H9 (cell line): ENCODE measurements around the gene ITGA11. TPM values are rescaled to one million over a fixed set of nuclear protein-coding genes. Genes with fewer than 3 reads are reported as not detected.

Source experiments
- DNase-seq: peaks from one replicate; pipeline ENCODE4 v3.0.0-alpha.2; 2017
- H2AFZ ChIP-seq: one replicate; pipeline ENCODE4 v1.6.1; 2013; ENCODE audit warnings: mild to moderate bottlenecking, low read length, control low read depth, moderate library complexity
- H2AK5ac ChIP-seq: 2 replicates; pipeline ENCODE4 v1.6.1; 2013; ENCODE audit warnings: low read length, control low read depth, mixed read lengths; ENCODE audit not compliant: insufficient read length
- H2BK120ac ChIP-seq: one replicate; pipeline ENCODE4 v1.6.1; 2013; ENCODE audit warnings: low read depth, mild to moderate bottlenecking, low read length, control low read depth, inconsistent platforms; ENCODE audit not compliant: poor library complexity, severe bottlenecking
- H2BK12ac ChIP-seq: 2 replicates; pipeline ENCODE4 v1.6.1; 2013; ENCODE audit warnings: low read length, control low read depth, mixed read lengths, low read depth; ENCODE audit not compliant: insufficient read length
- H2BK15ac ChIP-seq: 2 replicates; pipeline ENCODE4 v1.6.1; 2013; ENCODE audit warnings: low read depth, low read length, control low read depth
- H2BK20ac ChIP-seq: one replicate; pipeline ENCODE4 v1.6.1; 2013; ENCODE audit warnings: low read depth, mild to moderate bottlenecking, low read length, control low read depth, inconsistent platforms; ENCODE audit not compliant: poor library complexity, severe bottlenecking
- H2BK5ac ChIP-seq: 2 replicates; pipeline ENCODE4 v1.6.1; 2013; ENCODE audit warnings: low read length, control low read depth, mixed read lengths; ENCODE audit not compliant: insufficient read length
- H3K14ac ChIP-seq: 2 replicates; pipeline ENCODE4 v1.6.1; 2013; ENCODE audit warnings: low read length, control low read depth; ENCODE audit not compliant: insufficient read depth
- H3K18ac ChIP-seq: 2 replicates; pipeline ENCODE4 v1.6.1; 2013; ENCODE audit warnings: low read depth, mild to moderate bottlenecking, mixed read lengths, low read length, control low read depth; ENCODE audit not compliant: insufficient read length
- H3K23ac ChIP-seq: 2 replicates; pipeline ENCODE4 v1.6.1; 2013; ENCODE audit warnings: low read length, control low read depth, mixed read lengths, low read depth; ENCODE audit not compliant: insufficient read length
- H3K23me2 ChIP-seq: 2 replicates; pipeline ENCODE4 v1.6.1; 2013; ENCODE audit warnings: low read depth, mild to moderate bottlenecking, mixed read lengths, low read length, control low read depth; ENCODE audit not compliant: insufficient read length, poor library complexity, severe bottlenecking
- H3K27ac ChIP-seq: 2 replicates; pipeline ENCODE4 v1.5.1; 2013; ENCODE audit warnings: low read length, control low read depth, mixed read lengths, low read depth; ENCODE audit not compliant: insufficient read length
- H3K27me3 ChIP-seq: 2 replicates; pipeline ENCODE4 v1.6.1; 2013; ENCODE audit warnings: low read length, control low read depth, inconsistent platforms; ENCODE audit not compliant: insufficient read depth
- H3K4ac ChIP-seq: 2 replicates; pipeline ENCODE4 v1.6.1; 2013; ENCODE audit warnings: low read depth, mild to moderate bottlenecking, control low read depth, inconsistent platforms, low read length, moderate library complexity
- H3K4me1 ChIP-seq: 2 replicates; pipeline ENCODE4 v1.6.1; 2013; ENCODE audit warnings: low read length, control low read depth, inconsistent platforms; ENCODE audit not compliant: insufficient read depth
- H3K4me2 ChIP-seq: 2 replicates; pipeline ENCODE4 v1.6.1; 2013; ENCODE audit warnings: low read length, control low read depth, mixed read lengths; ENCODE audit not compliant: insufficient read length, insufficient read depth
- H3K56ac ChIP-seq: 2 replicates; pipeline ENCODE4 v1.6.1; 2013; ENCODE audit warnings: low read depth, mild to moderate bottlenecking, mixed read lengths, low read length, control low read depth; ENCODE audit not compliant: insufficient read length
- H3K79me1 ChIP-seq: 2 replicates; pipeline ENCODE4 v1.6.1; 2013; ENCODE audit warnings: low read depth, mild to moderate bottlenecking, moderate library complexity, low read length, control low read depth, inconsistent platforms; ENCODE audit not compliant: insufficient read depth, poor library complexity, severe bottlenecking
- H3K79me2 ChIP-seq: 2 replicates; pipeline ENCODE4 v1.6.1; 2013; ENCODE audit warnings: low read length, control low read depth, inconsistent platforms; ENCODE audit not compliant: insufficient read depth
- H3K9ac ChIP-seq: 2 replicates; pipeline ENCODE4 v1.6.1; 2013; ENCODE audit warnings: low read length, control low read depth, mixed read lengths; ENCODE audit not compliant: insufficient read length; ENCODE audit errors: extremely low read depth
- H3K9me3 ChIP-seq: one replicate; pipeline ENCODE4 v1.6.1; 2013; ENCODE audit warnings: low read depth, low read length, inconsistent platforms; ENCODE audit not compliant: control insufficient read depth
- H3T11ph ChIP-seq: one replicate; pipeline ENCODE4 v1.6.1; 2013; ENCODE audit warnings: mild to moderate bottlenecking, low read length, control low read depth, inconsistent platforms
- H4K20me1 ChIP-seq: one replicate; pipeline ENCODE4 v1.6.1; 2013; ENCODE audit not compliant: control insufficient read depth, insufficient read length, insufficient read depth
- H4K5ac ChIP-seq: 2 replicates; pipeline ENCODE4 v1.6.1; 2013; ENCODE audit warnings: low read depth, mild to moderate bottlenecking, mixed read lengths, low read length, control low read depth; ENCODE audit not compliant: insufficient read length
- H4K8ac ChIP-seq: replicated peaks from 2 replicates; pipeline ENCODE4 v1.6.1; 2013; ENCODE audit warnings: low read length, control low read depth, mixed read lengths, low read depth; ENCODE audit not compliant: insufficient read length
- H4K91ac ChIP-seq: 2 replicates; pipeline ENCODE4 v1.6.1; 2013; ENCODE audit warnings: low read depth, mild to moderate bottlenecking, moderate library complexity, mixed read lengths, low read length, control low read depth; ENCODE audit not compliant: insufficient read length
- H3K27ac Mint-ChIP-seq, 3 experiments: 2 replicates in 2 of 3; 3 replicates in 1 of 3; pipeline ENCODE4 v1.8.0; 2020 to 2021; ENCODE audit warnings: mixed read lengths in 3 of 3, mild to moderate bottlenecking in 1 of 3, moderate library complexity in 1 of 3
- H3K27me3 Mint-ChIP-seq: 2 replicates; pipeline ENCODE4 v1.8.0; 2021; ENCODE audit warnings: low read depth, mild to moderate bottlenecking, moderate library complexity, mixed read lengths
- H3K36me3 Mint-ChIP-seq, 3 experiments: 2 replicates in 2 of 3; 3 replicates in 1 of 3; pipeline ENCODE4 v1.8.0; 2020 to 2021; ENCODE audit warnings: low read depth in 3 of 3, mixed read lengths in 3 of 3; ENCODE audit not compliant: insufficient read depth in 1 of 3
- H3K4me1 Mint-ChIP-seq, 2 experiments: 2 replicates each; pipeline ENCODE4 v1.8.0; 2020; ENCODE audit warnings: mixed read lengths in 2 of 2
- H3K4me3 Mint-ChIP-seq, 2 experiments: 2 replicates in 1 of 2; 3 replicates in 1 of 2; pipeline ENCODE4 v1.8.0; 2020 to 2021; ENCODE audit warnings: mild to moderate bottlenecking in 2 of 2, mixed read lengths in 2 of 2, moderate library complexity in 1 of 2
- H3K9me3 Mint-ChIP-seq, 2 experiments: 2 replicates in 1 of 2; 3 replicates in 1 of 2; pipeline ENCODE4 v1.8.0; 2020; ENCODE audit warnings: mild to moderate bottlenecking in 2 of 2, mixed read lengths in 2 of 2, moderate library complexity in 1 of 2
- WGBS: extraction: QIAGEN DNeasy Blood & Tissue Kit; methylation state at CpG from one replicate; pipeline ENCODE4 v1.1.7; 2013; ENCODE audit warnings: missing lambda C conversion rate, low lambda C conversion rate, mixed read lengths; ENCODE audit not compliant: insufficient read length; ENCODE audit errors: extremely low coverage; 5-methylcytosine and 5-hydroxymethylcytosine counted together
- total RNA-seq: library from RNA; stranded (reverse); gene quantifications from 2 replicates; pipeline ENCODE4 v1.2.1, GENCODE V29; 2021
- TF ChIP-seq, protein P1 (sequence below): fragments of 200-600 bp; sonication (generic); conservative IDR thresholded peaks from 3 replicates; pipeline ENCODE4 v1.8.0; 2021; ENCODE audit warnings: antibody characterized with exemption, mild to moderate bottlenecking

ITGA11 gene
- total RNA-seq, 1 experiment from 2014 or later: 0.07 TPM

DNA sequence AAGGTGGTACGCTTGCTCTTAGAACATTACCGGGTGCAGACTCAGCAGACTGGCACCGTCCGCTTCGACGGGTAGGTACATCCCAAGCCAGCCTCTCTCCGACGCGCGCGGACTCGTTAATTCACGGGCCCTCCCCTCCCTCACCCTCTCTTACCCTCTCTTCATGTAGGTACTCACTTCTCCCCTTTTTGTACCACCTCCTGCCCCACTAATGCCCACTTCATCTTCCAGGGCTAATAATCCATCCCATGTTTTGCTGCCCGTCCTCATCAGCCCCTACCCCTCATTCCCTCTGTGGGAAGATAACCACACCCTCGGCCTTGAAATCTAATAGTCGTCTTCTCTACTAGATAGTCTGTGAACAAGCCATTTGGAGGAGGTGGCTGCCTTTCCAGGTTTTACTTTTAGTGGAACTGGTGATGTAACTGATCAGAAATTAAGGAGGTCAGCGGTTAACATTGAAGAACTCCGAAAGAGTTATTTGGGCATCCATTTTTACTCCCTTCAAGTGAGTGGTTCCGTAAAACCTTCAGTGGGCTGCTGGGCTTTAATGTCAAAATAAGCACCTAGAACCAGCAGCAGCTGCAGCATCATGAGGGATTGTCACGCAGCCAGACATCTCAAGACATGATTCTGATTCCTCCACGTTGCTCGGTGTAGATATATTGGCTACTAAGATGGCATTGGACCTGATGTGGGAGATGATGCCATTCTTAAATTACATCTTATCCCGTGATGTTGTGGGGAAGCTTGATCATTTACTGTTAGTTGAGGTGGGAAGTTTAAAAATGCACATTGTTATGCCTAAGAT, 153.2 kb downstream of the ITGA11 start:
- Histone ChIP-seq H3T11ph (no peak overlapping the region), H3K23me2 (peaks cover 13% of the 10 kb centered on the region), H2BK15ac (no peak overlapping the region), H3K79me2 (peaks cover 35% of the 10 kb centered on the region), H3K9ac (peak overlapping the region; percentile 49), H3K27me3 (no peaks in the 10 kb centered on the region), H4K91ac (no peak overlapping the region), H3K4ac (no peak overlapping the region), H4K20me1 (no peaks in the 10 kb centered on the region), H2BK12ac (no peak overlapping the region), H2AK5ac (no peak overlapping the region), H3K56ac (no peak overlapping the region), H3K9me3 (no peaks in the 10 kb centered on the region), H3K4me1 (peaks cover 4% of the 10 kb centered on the region), H2AFZ (no peak overlapping the region), H4K8ac (no peak overlapping the region), H3K23ac (no peak overlapping the region), H2BK120ac (no peak overlapping the region), H2BK5ac (no peak overlapping the region), H3K18ac (no peak overlapping the region), H3K79me1 (no peaks in the 10 kb centered on the region), H3K4me2 (peak overlapping the region; percentile 61), H3K14ac (no peak overlapping the region), H3K27ac (no peak overlapping the region), H4K5ac (no peak overlapping the region), H2BK20ac (no peak overlapping the region)
- no CpG with 5 or more reads among the region's 23 CpGs for WGBS
- peaks cover 49 to 56% of the 10 kb centered on the region in 2 experiments for H3K4me1 Mint-ChIP-seq
- H3K27me3 Mint-ChIP-seq: no peaks in the 10 kb centered on the region
- peak overlapping the region; percentile 53 to 98 (median 95) for H3K27ac Mint-ChIP-seq
- TF ChIP-seq, protein P1, sequence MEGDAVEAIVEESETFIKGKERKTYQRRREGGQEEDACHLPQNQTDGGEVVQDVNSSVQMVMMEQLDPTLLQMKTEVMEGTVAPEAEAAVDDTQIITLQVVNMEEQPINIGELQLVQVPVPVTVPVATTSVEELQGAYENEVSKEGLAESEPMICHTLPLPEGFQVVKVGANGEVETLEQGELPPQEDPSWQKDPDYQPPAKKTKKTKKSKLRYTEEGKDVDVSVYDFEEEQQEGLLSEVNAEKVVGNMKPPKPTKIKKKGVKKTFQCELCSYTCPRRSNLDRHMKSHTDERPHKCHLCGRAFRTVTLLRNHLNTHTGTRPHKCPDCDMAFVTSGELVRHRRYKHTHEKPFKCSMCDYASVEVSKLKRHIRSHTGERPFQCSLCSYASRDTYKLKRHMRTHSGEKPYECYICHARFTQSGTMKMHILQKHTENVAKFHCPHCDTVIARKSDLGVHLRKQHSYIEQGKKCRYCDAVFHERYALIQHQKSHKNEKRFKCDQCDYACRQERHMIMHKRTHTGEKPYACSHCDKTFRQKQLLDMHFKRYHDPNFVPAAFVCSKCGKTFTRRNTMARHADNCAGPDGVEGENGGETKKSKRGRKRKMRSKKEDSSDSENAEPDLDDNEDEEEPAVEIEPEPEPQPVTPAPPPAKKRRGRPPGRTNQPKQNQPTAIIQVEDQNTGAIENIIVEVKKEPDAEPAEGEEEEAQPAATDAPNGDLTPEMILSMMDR: no peak
- H3K36me3 Mint-ChIP-seq: peaks cover 5 to 21% (median 6%) of the 10 kb centered on the region in 3 experiments
- H3K4me3 Mint-ChIP-seq: peak overlapping the region; percentile 97 to 98
- DNase-seq: no peak
- peaks cover 0 to 1% of the 10 kb centered on the region in 2 experiments; a peak in 1 of 5 replicates for H3K9me3 Mint-ChIP-seq
